Sigmoid colon (tissue), 7 donors: Measurements from ENCODE around the gene TCF3. TPM values are rescaled to one million over a fixed set of nuclear protein-coding genes. Genes with fewer than 3 reads are reported as not detected.
A peak's percentile ranks its signal among the peaks of the same experiment; 100 is the strongest.

Experiments used
- DNase-seq: peaks from one replicate; pipeline ENCODE4 v3.0.0-alpha.2; 2019
- H3K27ac ChIP-seq, 4 donors: fragments of 200-600 bp; sonication (generic); one replicate each; pipeline ENCODE4 v1.5.1; 2016 to 2019; ENCODE audit warnings: mild to moderate bottlenecking in 1 of 4
- H3K27me3 ChIP-seq, 3 donors: fragments of 200-600 bp; sonication (generic); one replicate each; pipeline ENCODE4 v1.5.1; 2019; ENCODE audit warnings: mild to moderate bottlenecking in 1 of 3
- H3K36me3 ChIP-seq, 4 donors: fragments of 200-600 bp; sonication (generic); one replicate each; pipeline ENCODE4 v1.5.1; 2016 to 2019
- H3K4me1 ChIP-seq, 4 donors: fragments of 200-600 bp; sonication (generic); one replicate each; pipeline ENCODE4 v1.5.1; 2017 to 2019
- H3K4me3 ChIP-seq, 4 donors: fragments of 200-600 bp; sonication (generic); one replicate each; pipeline ENCODE4 v1.5.1; 2017 to 2019; ENCODE audit warnings: mild to moderate bottlenecking in 2 of 4, moderate library complexity in 1 of 4
- H3K9me3 ChIP-seq, 4 donors: fragments of 200-600 bp in 3 of 4; sonication (generic) in 3 of 4; one replicate each; pipeline versions ENCODE4 v1.5.1 to v1.6.1; 2013 to 2019
- CTCF ChIP-seq, 4 experiments: fragments of 450-650 bp in 3 of 4; fragments of 200-600 bp in 1 of 4; IDR thresholded peaks; one replicate each; pipeline ENCODE4 v1.5.1; 2016 to 2019; ENCODE audit warnings: antibody characterized with exemption in 4 of 4, mild to moderate bottlenecking in 3 of 4, moderate library complexity in 2 of 4
- EP300 ChIP-seq, 4 donors: sonication (generic); formaldehyde crosslinking; IDR thresholded peaks; one replicate each; pipeline ENCODE4 v1.6.1; 2017; ENCODE audit warnings: antibody characterized with exemption in 4 of 4
- POLR2A ChIP-seq, 2 donors: fragments of 450-650 bp; IDR thresholded peaks; one replicate each; pipeline ENCODE4 v1.6.1; 2016; ENCODE audit warnings: antibody characterized with exemption in 2 of 2, mild to moderate bottlenecking in 2 of 2, moderate library complexity in 2 of 2
- POLR2AphosphoS5 ChIP-seq, 4 donors: sonication (generic); formaldehyde crosslinking; IDR thresholded peaks; one replicate each; pipeline ENCODE4 v1.6.1; 2017; ENCODE audit warnings: antibody characterized with exemption in 4 of 4
- WGBS, 2 donors: extraction: QIAGEN DNeasy Blood & Tissue Kit; methylation state at CpG; one replicate each; pipeline ENCODE4 v1.1.7; 2013; 5-methylcytosine and 5-hydroxymethylcytosine counted together
- intact Hi-C: fragments of 100-400 bp; cut with DNase I; formaldehyde crosslinking; loops from one replicate; pipeline ENCODE4 v1.15.1; 2023
- polyA plus RNA-seq, 3 donors: library from polyadenylated mRNA; stranded (reverse); fragments of 200-250 nt; gene quantifications; one replicate each; pipeline ENCODE4 v1.2.3, GENCODE V29; 2013
- total RNA-seq, 4 donors: library from RNA; depleted of rRNA; stranded (reverse); fragments of >200 nt; gene quantifications; one replicate each; pipeline ENCODE4 v1.1.0, GENCODE V29; 2016
- donor health status: healthy with polysubstance abuse.
- donor health status: Bipolar disorder and iron deficiency.
- donor health status: healthy.

Gene TCF3
- total and polyA plus RNA-seq, 7 donors: 18.6 to 66.9 (median 30.8) TPM

- peak; percentile 93 for DNase-seq
- WGBS, 2 donors: 0 to 1% methylated on average over 94 of the region's 94 CpGs
- Histone ChIP-seq H3K36me3 (peaks cover 1 to 22% (median 9%) of the 10 kb centered on the region in 4 donors), H3K27ac (peak overlapping the region; percentile 89 to 99 (median 94)), H3K4me3 (peak overlapping the region; percentile 46 to 83 (median 79)), H3K4me1 (peaks cover 0 to 36% (median 26%) of the 10 kb centered on the region in 4 donors), H3K9me3 (no peaks in the 10 kb centered on the region), H3K27me3 (no peaks in the 10 kb centered on the region)
- peak; percentile 54 to 76 (median 66) for TF ChIP-seq POLR2AphosphoS5 (IDR thresholded peaks at IDR 0.05)
- TF ChIP-seq POLR2A (IDR thresholded peaks at IDR 0.05): no peak
- intact Hi-C loops: loop anchor here (2.0 kb wide), 1 partner anchor 23 kb away; the partner anchor contains the start of gene MEX3D
Observed at GRCh38 chr19:1592024-1592754, 60.2 kb downstream of the TCF3 start.

GRCh38 chr19:1591421-1592023 is 60.9 kb downstream of the TCF3 start:
- DNase-seq: no peak
- Histone ChIP-seq H3K27ac (peak overlapping the region; percentile 89 to 99 (median 94)), H3K9me3 (no peaks in the 10 kb centered on the region), H3K4me3 (peak overlapping the region; percentile 46 to 83 (median 79)), H3K4me1 (peaks cover 0 to 39% (median 26%) of the 10 kb centered on the region in 4 donors), H3K36me3 (peaks cover 0 to 16% (median 5%) of the 10 kb centered on the region in 4 donors), H3K27me3 (no peaks in the 10 kb centered on the region)
- WGBS, 2 donors: 1 to 2% methylated on average over 31 of the region's 31 CpGs
- TF ChIP-seq POLR2A (IDR thresholded peaks at IDR 0.05): no peak
- no peak for TF ChIP-seq CTCF (IDR thresholded peaks at IDR 0.05)
- TF ChIP-seq EP300 (IDR thresholded peaks at IDR 0.05): no peak
- TF ChIP-seq POLR2AphosphoS5 (IDR thresholded peaks at IDR 0.05): no peak
- intact Hi-C loops: loop anchor here (2.0 kb wide), 1 partner anchor 23 kb away; the partner anchor contains the start of gene MEX3D

GRCh38 chr19:1590641-1591397 is 61.6 kb downstream of the TCF3 start:
- Histone ChIP-seq H3K27me3 (no peaks in the 10 kb centered on the region), H3K9me3 (no peaks in the 10 kb centered on the region), H3K27ac (peak overlapping the region; percentile 89 to 99 (median 94)), H3K4me1 (peaks cover 0 to 39% (median 26%) of the 10 kb centered on the region in 4 donors), H3K4me3 (peak overlapping the region; percentile 46 to 83 (median 79)), H3K36me3 (peaks cover 0 to 12% (median under 1%) of the 10 kb centered on the region in 4 donors)
- WGBS, 2 donors: 13 to 18% methylated on average over 10 of the region's 10 CpGs
- DNase-seq: no peak
- intact Hi-C loops: no loop called here
- no peak for TF ChIP-seq CTCF (IDR thresholded peaks at IDR 0.05)
- TF ChIP-seq EP300 (IDR thresholded peaks at IDR 0.05): no peak
- no peak for TF ChIP-seq POLR2AphosphoS5 (IDR thresholded peaks at IDR 0.05)
- no peak for TF ChIP-seq POLR2A (IDR thresholded peaks at IDR 0.05)

- peaks cover 0 to 22% (median 14%) of the 10 kb centered on the region in 4 donors for H3K36me3 ChIP-seq
- DNase-seq: no peak
- no peak overlapping the region for H3K4me3 ChIP-seq
- TF ChIP-seq EP300 (IDR thresholded peaks at IDR 0.05): no peak
- TF ChIP-seq POLR2A (IDR thresholded peaks at IDR 0.05): no peak
- no peak for TF ChIP-seq POLR2AphosphoS5 (IDR thresholded peaks at IDR 0.05)
- TF ChIP-seq CTCF (IDR thresholded peaks at IDR 0.05): no peak
- no peak overlapping the region for H3K27ac ChIP-seq
- peaks cover 0 to 30% (median 18%) of the 10 kb centered on the region in 4 donors for H3K4me1 ChIP-seq
- intact Hi-C loops: no loop called here
- H3K9me3 ChIP-seq: no peaks in the 10 kb centered on the region
- 63 to 77% methylated on average over 9 of the region's 9 CpGs for WGBS, 2 donors
- H3K27me3 ChIP-seq: no peaks in the 10 kb centered on the region
Observed at GRCh38 chr19:1587872-1588271, 64.5 kb downstream of the TCF3 start.
